HG03103 (cell line): ENCODE measurements around the gene ESYT2.

Experiments used
- ATAC-seq: cut with Tn5 transposase; IDR thresholded peaks from one replicate; pipeline ENCODE4 v1.9.1; 2021; ENCODE audit warnings: low read depth; ENCODE audit not compliant: unreplicated experiment

ESYT2 gene

DNA sequence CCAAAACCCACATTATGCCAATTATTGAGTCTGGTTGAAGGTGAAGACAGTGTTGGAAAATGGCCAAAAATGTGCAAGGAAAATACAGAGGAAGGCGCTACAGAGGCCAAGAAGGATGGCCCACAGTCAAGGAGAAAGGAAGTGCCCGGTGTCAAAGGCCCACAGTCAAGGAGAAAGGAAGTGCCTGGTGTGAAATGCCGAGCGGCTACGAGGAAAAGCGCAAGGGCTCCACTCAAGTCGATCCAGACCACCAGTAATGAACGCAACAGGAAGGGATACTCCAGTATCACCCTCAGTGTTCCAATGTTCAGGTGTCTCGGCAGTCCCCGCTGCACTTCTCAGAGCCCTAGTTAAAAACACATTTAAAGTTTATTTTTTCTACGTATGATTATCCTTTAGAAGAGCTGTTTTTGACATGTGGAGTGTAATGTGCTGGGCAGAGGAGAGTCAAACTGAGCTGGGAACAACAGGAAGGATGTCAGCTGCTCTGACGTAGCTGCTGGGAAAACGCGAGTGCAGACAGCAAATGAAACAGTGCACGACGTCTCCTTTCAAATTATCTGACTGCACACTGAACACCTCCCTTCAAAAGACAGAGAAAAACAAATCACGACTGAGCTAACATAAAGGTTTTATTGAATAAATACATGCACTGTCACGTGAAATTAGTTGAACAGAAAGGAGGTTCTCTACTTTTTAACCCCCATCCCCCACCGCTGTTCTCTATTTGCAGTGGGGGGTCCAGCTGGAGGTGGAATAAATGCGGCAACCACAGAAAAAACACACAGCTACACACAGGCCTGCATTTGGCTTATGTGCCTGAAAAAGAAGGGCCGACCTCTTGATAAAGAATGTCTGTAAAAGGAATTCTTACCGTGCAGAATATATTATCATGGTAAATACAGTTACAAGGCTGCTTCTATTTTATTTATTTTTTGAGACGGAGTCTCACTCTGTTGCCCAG is 98.6 kb downstream of the ESYT2 start:
- ATAC-seq: no peak

DNA sequence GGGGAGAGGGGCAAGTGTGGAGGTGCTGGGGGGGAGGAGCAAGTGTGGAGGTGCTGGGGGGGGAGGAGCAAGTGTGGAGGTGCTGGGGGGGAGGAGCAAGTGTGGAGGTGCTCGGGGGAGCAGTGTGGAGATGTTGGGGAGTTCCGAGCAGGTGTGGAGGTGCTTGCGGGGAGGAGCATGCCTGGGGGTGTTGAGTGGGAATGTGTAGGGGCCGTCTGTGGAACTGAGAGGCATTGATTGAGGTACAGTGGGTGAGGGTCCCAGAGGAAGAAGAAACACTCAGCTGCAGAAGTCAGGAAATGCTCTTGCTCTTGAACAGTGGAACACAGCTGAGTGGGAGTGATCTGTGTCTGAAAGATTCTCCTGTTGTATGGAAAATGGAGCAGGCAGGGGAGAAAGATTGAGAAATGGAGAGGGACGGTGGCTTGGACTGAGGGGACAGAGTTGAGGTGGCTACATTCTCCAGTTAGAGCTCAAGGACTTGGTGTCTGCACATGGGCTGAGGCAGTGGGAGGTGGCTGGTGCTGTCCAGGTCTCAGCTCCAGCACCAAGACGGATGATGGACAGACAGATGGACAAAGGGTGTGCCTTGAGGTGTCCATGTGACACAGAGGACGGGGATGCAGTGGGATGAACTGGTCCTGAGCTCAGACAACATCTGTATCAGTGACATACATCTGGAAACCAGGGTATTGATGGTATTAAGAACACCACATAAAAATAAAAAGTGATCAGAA is 99.5 kb downstream of the ESYT2 start:
- no peak for ATAC-seq

GRCh38 chr7:158728911-158729645 is 100.2 kb downstream of the ESYT2 start:
- no peak for ATAC-seq

DNA sequence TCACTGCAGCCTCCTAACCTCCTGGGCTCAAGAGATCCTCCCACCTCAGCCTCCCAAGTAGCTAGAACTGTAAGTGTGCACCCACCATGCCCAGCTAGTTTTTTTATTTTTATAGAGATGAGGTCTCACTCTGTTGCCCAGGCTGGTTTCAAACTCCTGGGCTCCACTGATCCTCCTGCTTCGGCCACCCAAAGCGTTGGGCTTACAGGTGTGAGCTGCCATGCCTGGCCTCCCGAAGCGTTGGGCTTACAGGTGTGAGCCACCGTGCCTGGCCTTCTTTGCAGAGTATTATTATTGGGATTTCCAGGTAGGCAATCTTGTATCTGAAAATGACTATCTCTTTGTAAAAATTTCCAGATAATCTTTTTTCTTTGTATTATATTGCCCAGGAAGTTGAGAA is 101.6 kb downstream of the ESYT2 start:
- no peak for ATAC-seq

GRCh38 chr7:158726277-158726807 is 103.0 kb downstream of the ESYT2 start:
- no peak for ATAC-seq

- no peak for ATAC-seq
Measured at GRCh38 chr7:158725506-158725800, 103.9 kb downstream of the ESYT2 start.

GRCh38 chr7:158724658-158725505 is 104.4 kb downstream of the ESYT2 start:
- no peak for ATAC-seq

- no peak for ATAC-seq
Measured at GRCh38 chr7:158723714-158724385, 105.5 kb downstream of the ESYT2 start.

GRCh38 chr7:158723266-158723665 is 106.0 kb downstream of the ESYT2 start:
- no peak for ATAC-seq

DNA sequence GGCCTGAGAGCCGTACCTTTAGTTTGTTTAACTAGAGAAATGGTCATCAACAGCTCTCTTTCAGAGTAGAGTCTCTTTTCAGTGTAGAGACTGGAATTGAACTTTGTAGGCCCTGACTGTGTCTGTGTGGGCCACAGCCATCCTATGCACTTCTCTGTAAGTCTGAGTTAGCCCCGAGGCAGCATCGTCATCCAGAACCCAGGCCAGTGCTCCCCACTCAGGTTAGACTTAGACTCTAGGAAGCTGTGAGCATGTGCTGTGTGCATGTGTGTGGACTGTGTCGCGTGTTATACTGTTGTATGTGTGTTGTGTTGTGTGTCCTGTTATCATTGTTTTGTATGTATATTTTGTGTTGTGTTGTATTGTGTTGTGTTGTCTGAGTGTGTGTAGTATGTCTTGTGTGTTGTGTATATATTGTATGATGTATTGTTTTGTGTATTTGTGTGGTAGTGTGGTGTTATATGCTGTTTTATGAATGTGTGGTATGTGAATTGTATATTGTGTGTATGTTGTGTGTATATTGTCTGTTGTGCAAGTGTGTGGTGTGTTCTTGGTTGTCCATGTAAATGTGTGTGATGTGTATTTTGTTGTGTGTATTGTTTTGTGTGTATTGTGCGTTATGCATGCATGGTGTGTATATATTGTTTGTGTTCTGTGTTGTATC is 106.6 kb downstream of the ESYT2 start:
- ATAC-seq: no peak

- ATAC-seq: no peak
Measured at GRCh38 chr7:158720112-158720511, 109.2 kb downstream of the ESYT2 start.

GRCh38 chr7:158716802-158717201 is 112.5 kb downstream of the ESYT2 start:
- ATAC-seq: no peak

GRCh38 chr7:158710651-158711102 is 118.6 kb downstream of the ESYT2 start:
- ATAC-seq: no peak

DNA sequence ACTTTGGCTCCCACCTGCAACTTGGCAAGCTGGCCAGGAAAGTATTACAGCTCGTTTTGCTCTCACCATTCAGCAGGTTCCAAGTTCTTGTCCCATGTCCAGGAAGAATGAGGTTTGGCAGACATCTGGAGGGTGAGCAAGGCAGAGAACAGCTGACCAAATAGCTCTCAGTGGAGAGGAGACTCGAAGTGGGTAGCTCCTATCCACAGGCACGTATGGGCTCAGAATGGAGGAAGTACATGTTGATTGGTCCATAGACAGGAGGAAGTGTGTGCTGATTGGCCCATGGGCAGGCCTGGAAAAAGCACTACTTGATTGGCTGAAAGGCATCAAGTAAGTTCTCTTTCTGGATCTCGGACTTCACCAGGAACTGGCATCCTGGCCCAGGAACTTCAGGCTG is 121.7 kb downstream of the ESYT2 start:
- no peak for ATAC-seq

GRCh38 chr7:158706710-158707590 is 122.4 kb downstream of the ESYT2 start:
- ATAC-seq: no peak

DNA sequence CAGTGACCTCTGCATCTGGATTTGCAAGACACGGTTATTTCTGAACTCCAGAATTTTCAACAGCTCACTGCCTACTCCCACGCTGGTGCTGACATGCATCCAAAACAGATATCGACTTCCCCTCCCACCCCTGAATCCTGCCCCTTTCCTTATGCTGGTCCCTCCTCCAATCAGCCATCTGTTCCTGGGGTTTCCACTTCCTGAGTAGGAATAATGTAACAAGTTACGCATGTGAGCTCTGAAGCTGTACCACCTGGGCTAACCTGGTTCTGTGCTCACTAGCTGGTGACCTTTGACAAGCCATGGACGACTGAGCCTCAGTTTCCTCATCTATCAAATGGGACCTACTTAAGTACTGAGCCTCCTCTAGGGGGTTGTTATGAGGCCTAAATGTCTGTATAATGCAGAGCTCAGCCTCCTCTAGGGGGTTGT is 123.0 kb downstream of the ESYT2 start:
- ATAC-seq: no peak

DNA sequence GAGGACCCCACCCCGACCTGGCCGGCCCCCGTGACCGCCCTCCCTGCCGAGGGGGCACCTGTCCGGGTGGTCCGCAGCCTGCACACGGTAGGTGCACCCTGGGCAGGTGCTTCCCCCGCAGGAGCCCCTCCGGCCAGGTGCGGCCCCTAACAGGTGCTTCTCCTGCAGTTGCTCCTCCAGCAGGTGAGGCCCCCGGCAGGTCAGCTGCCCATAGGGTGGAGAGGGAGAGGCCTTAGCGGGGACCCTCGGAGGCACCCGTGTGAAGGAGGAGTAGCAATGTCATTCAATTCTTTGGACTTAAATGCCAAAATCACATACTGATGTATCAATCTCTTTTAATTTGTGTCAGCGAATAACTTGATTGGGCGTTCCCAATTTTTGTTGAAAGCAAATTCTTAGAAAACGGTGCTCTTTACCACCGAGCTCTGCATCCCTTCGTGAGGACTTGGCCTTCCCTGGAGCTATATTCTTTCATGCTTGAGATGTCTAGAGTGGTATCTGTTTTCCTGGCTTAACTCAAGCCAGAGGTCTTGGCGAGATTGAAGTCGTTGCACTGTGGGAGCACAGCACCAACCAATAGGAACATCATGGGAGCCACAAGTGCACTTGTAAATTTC is 124.0 kb downstream of the ESYT2 start:
- ATAC-seq: no peak
